ENCODE data around the gene CDCA5.

Gene CDCA5

GRCh38 chr11:65107751-65108468 lies 24.1 kb upstream of the CDCA5 start:
- no peak for DNase-seq

GRCh38 chr11:65107078-65107477 lies 23.2 kb upstream of the CDCA5 start:
- DNase-seq, result no peak

- DNase-seq, result peak in 1 of 51 donors; percentile 16
Measured at GRCh38 chr11:65104628-65105027, 20.8 kb upstream of the CDCA5 start.

GRCh38 chr11:65103476-65103875 lies 19.6 kb upstream of the CDCA5 start:
- DNase-seq, result no peak

GRCh38 chr11:65102142-65103095 lies 18.6 kb upstream of the CDCA5 start:
- DNase-seq, result peak in 20 of 51 donors; percentile 9 to 66 (median 30)

- no peak for DNase-seq
Measured at GRCh38 chr11:65100674-65101350, 17.0 kb upstream of the CDCA5 start.

- no peak for DNase-seq
Measured at GRCh38 chr11:65096926-65097325, 13.1 kb upstream of the CDCA5 start.

GRCh38 chr11:65095974-65096806 lies 12.3 kb upstream of the CDCA5 start, which contains the start of gene VPS51:
VPS51 (plus strand) TSS chr11:65096214; CDS start chr11:65096251, 37 bp downstream.
- peak; percentile 38 to 90 (median 78) for DNase-seq

GRCh38 chr11:65095427-65095826 lies 11.6 kb upstream of the CDCA5 start:
- no peak for DNase-seq

GRCh38 chr11:65090628-65091027 lies 6.8 kb upstream of the CDCA5 start:
- peak in 15 of 51 donors; percentile 17 to 63 (median 41) for DNase-seq

- DNase-seq, result no peak
Measured at GRCh38 chr11:65089621-65090020, 5.8 kb upstream of the CDCA5 start.

- DNase-seq, result no peak
Measured at GRCh38 chr11:65087827-65088226, 4.0 kb upstream of the CDCA5 start.

- DNase-seq, result no peak
Measured at GRCh38 chr11:65087216-65087615, 3.4 kb upstream of the CDCA5 start.

- DNase-seq, result no peak
Measured at GRCh38 chr11:65086809-65087208, 3.0 kb upstream of the CDCA5 start.

GRCh38 chr11:65085446-65085845 lies 1.6 kb upstream of the CDCA5 start:
- DNase-seq, result no peak

GRCh38 chr11:65084598-65085375 lies 947 bp upstream of the CDCA5 start:
- DNase-seq, result no peak

GRCh38 chr11:65083134-65083833 lies 556 bp downstream of the CDCA5 start:
- DNase-seq, result no peak

- DNase-seq, result no peak
Measured at GRCh38 chr11:65078786-65079342, 5.0 kb downstream of the CDCA5 start.

GRCh38 chr11:65078151-65078550 lies 5.7 kb downstream of the CDCA5 start:
- DNase-seq, result no peak
